ENCODE data around the gene FOXP1.

- TF ChIP-seq CTCF (IDR thresholded peaks at IDR 0.05): no peak
- TF ChIP-seq POLR2A (IDR thresholded peaks at IDR 0.05): no peak
Measured at GRCh38 chr3:71317140-71317539, 266.4 kb downstream of the FOXP1 start.
